Activated CD4-positive, alpha-beta T cell treated with anti-CD3 and anti-CD28 coated beads, Interleukin-2, amount 50 U/mL, for 48 hours (primary cell): ENCODE data around the gene RFX8.
A peak's percentile ranks its signal among the peaks of the same experiment; 100 is the strongest.
"Not testable (repeated sequence)": the region's sequence is repeated elsewhere in the genome, so short reads cannot be mapped to it uniquely, and the experiment has no call there.

Source experiments
- DNase-seq, 2 experiments: peaks; one replicate each; pipeline ENCODE4 v3.0.0-alpha.2; 2020

RFX8 gene

DNA sequence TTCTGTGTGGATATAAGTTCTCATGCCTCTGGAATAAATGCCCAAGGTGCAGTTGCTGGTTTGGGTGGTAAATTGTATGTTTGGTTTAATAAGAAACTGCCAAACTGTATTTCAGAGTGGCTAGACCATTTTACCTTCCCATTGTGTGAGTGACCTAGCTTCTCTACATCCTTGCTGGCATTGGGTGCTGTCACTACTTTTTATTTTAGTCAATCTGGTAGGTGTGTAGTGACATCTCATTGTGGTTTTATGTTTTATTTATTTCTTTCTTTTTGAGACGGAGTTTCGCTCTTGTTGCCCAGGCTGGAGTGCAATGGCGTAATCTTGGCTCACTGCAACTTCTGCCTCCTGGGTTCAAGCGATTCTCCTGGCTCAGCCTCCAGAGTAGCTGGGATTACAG, 36.4 kb downstream of the RFX8 start:
- not testable (repeated sequence) for DNase-seq

DNA sequence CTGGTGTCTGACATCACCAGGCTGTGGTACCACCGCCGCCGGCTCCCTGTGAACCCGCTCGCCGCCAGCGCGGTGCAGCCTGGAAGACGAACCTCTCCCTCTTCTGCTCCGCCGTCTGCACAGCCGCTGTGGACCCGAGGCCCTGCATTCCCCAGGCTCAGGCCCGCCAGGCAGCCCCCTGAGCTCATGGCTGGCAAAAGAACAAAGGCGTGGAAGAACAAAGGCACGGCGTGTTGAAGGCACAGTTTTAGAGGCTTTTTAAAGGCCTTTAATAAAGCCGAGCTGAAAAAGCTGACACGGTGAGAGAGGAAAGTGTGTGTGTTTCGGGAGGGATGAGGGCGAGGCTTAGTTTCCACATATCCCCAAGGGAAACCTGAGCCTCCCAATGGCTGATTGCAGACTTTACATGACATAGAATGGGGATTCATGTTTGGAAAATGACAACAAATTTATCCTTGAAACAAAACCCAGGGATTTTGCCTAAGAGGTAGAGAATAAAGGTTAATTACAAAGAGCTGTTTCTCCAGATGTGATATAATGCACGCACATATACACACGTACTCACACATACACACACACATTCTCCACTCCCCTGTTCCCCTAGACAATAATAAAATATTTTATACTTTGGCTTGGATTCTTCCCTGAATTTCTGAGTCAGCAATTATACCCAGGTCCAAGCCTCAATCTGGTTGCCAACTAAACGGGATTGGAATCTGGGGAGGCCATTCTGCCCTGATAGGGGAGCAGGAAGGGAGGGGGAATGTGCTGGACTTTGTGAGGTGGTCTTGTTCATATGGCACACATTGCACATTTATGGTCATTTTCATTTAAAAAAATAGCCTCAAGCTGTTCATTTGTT, 39.7 kb downstream of the RFX8 start:
- DNase-seq: no peak

DNA sequence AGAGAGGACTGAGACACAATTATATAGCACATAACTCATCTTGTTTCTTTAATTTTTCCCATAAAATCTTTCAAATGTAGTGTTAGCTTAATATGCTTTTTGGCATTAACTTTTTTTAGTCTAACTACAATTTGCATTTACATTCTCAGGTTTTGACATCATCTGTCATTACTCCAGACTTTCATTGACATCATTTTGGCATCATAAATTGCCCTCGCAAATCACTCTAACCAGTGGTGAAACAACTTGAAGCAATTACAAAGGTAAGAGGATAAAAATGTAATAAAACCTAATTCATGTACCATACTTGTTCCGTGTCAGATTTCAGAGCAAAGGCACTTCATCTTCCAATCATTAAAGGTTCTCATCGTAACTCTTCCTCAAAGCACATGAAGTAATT, 41.4 kb downstream of the RFX8 start:
- DNase-seq: no peak

DNA sequence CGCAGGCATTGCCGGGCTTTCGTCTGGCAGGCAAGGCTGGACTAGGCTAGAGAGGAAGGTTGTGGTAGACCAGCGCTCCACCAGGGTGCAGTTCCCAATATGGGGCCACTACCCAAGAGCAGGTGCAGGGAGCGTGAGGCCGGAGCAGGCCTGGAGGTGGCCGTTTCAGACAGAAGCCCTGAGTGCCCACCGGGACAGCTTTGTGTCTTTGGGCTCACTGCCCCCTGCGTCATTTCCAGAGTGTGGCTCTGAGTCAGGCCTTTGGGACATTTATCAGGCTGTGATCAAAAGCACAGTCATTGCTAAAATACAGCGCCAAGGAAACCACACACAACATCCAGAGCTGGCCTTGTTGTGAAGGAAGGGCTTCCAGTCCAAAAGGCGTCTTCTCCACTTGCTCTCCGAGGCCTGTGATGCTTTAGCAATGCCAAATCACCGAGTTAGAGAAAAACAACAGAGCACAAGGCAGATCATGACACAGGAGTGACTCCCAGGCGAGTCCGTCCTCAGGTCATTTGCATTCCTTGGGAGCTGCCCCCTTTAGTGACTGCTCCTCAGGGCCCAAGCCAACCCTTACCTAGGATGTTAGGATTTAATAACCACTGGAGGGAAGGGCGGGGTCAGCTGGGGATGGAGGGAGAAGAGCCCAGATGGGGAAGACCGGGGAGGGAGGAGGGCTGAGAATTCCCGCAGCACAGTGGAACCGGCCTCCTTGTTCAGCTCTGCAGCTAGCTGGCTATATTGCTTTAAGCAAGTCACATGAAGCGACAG, 42.3 kb downstream of the RFX8 start:
- DNase-seq: no peak

DNA sequence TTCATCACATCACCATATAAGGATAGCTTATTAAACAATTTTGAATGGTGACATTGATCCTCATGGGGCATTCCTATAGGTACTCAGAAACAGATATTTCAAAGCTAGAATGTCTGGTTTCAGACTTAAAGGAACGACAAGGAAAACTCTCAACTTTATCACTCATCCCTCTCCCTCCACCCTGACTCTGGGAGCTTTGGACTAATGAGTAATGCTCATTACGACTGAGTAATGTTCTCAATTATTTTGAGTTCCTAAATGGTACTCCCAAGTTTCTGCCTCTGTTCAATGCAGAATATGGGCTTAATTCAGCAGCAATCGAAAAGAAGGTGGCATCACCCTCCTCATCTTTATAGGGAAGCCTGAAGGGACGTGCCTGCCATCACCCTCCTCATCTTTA, 43.4 kb downstream of the RFX8 start:
- DNase-seq: no peak

DNA sequence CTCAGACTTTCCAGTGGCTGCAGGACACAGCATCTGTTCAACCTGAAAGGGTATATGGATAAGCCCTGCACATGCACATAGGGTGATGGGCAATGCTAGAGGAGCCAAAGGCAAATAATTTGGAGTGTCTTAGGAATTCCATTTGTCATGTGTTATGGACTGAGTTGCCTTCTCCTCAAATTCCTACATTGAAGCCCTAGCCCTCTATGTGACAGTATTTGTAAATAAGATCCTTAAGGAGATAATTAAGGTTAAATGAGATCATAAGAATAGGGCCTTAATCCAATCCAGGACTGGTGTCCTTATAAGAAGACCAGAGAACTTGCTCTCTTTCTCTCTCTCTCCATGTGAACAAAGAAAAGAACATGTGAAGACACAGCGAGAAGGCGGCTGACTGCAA, 44.8 kb downstream of the RFX8 start:
- no peak for DNase-seq

DNA sequence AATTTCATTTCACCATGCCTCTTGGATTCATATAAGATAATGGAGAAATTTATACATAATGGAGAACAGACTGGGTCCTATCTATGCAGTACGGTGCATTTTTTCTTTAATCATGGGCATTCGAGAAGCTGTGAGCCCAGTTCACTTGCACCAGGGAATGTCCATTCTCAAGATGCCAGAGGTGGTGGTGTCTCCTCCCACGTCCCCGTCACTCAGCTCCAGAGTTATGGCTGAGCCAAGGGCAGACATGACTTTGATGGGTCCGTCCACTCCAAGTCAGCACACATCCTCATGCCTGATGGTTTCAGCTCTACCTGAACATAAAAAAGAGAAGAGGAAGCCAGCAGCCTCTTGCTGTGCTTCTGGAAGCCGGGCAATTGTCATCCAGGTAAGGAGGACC, 45.5 kb downstream of the RFX8 start:
- no peak for DNase-seq

DNA sequence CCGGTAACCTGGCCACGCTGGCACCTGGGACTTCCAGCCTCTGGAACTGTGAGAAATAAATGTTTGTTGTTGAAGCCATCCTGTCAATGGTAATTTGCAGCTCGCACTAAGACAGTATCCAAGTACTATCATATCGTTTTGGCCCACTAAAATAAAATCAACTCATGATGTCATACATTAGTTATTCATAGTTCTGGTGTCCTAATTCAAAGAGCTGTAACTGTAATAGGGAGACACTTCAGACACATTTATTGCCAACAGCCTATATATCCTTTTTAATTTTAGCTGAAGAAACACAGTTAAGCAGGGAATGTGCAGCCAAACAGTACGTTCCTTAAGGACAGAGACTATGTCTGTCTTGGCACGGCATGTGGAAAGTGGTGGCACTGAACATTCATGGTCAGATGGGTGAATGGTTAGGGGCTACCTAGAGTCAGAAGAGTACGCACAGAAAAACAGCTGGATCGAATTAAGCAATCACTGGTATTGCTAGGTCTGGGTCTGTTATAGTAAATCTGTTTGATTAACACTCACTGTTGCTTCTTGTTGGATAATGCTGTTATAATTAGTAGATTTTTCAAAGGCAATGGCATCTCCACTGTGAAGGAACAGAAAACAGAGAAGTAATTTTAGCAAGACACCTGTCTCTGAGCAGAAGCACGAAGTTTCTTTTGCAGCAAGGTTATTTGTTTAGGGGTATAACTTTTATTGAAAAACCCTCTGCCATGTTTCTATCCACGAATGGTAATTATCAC, 46.3 kb downstream of the RFX8 start:
- no peak for DNase-seq

DNA sequence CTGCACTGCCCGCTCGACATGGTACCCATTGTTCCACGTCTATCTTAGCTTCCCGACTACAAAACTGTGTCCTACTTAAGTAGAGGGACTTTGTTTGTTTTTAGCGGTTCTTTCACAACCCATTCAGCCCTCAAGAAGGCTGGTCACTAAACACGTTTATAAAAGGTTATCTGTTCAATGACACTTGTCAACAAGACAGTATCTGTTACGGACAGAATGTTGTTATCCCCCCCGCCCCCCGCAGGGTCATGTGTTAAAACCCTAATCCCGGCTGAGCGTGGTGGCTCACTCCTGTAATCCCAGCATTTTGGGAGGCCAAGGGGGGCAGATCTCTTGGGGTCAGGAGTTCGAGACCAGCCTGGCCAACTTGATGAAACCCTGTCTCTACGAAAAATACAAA, 47.2 kb downstream of the RFX8 start:
- DNase-seq: no peak

DNA sequence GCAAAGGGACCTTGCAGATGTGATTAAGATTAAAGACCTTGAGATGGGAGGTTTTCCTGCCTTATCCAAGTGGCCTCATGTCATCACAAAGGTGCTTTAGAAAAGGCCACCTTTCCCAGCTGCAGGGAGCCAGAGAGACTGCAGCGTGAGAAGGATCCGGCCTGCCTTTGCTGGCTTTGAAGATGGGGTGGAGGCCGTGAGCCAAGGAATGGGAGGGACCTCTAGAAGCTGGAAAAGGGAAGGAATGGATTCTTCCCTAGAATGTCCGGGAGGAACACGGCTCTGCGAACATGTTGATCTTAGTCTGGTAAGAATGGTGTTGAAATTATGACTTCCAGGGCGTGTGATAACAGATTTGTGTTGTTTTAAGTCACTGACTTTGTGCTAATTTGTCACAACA, 47.7 kb downstream of the RFX8 start:
- no peak for DNase-seq

DNA sequence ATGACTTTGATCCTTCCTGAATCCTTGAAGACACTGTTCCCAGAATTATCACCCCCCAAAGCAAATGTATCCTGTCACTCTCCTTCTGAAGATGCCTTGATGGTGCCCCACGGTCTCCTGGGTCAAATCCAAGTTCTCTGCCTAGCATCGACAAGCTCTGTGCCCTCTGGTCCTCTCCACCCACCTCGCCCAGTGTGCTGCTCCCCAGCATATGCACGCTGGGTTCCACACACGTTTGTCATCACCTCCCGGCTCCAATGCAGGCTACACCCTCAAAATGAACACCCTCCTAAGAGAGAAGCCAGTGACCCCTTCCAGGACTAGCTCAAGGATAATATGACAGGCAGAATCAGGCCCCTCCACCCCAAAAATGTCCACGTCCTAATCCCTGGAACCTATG, 48.1 kb downstream of the RFX8 start:
- no peak for DNase-seq

DNA sequence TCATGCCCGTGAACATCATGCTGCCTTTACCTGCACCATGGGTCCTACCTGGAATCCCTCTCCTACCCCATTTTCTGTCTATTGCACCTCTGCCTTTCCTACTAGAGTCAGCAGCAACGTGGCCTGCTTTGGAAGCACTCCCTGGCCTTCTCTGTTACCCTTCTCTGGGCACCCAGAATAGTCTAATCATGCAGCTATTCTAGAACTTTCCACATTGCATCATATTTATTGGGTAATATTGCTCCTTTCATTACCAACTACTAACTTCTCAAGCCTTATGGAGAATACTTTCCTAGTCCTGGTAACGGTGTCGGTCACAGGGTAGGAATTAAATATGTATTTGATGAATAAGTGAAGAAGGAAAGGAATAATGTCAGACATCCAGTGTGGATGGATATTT, 54.3 kb downstream of the RFX8 start:
- no peak for DNase-seq

DNA sequence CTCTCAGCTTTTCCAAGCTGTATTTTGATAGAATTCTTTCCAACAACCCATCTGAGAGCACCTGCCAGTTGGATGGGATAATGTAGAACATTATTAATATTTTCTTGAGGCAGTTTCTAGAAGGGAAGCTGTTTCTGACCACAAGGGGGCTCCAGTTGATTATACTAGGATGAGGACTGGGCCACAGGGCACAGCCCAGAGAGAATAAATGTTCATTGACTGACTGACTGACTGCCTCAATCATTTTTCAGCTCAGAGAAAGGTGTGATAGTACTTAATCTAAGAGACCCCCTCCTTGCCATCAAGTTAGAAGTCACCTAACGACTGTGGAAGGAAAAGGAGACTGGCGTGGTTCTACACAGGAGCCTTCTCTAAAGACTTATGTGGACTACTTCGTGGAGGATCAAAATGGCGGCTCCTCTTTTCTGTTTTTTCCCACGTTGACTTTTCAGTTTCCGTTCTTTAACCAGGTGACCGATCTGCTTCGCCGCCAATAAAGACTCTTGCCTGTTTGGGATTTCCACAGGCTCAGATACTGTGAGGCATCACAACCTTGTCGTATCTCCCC, 55.7 kb downstream of the RFX8 start:
- DNase-seq: peak; percentile 52 to 67

DNA sequence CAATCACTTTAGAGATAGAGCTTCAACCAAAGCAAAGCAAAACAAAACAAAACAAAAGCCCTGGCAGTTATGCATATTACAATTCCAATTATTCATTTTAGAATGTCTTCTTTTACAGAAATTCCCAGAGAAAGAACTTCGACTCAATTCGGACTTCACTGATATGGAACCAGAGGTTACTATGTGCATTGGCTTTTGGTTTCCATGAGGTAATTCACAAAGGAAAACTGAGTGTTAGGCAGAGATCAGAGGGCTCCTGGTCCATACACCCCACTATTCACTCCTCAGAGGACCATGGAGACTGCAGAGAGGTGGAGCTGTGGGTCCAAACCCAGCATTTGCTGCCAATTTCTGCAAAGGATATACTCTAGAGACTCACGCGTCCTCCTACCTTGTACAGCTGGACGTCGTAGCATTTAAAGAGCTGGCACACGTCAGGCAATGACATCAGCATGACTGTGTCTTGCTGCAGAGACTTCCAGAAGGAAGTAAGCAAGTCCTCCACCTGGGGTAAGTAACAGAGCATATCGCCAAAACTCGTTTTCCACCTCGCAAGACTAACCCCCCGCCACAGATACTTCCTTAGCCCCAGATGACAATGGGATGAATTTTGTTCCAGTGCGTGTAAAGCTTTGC, 56.3 kb downstream of the RFX8 start:
- DNase-seq: no peak

DNA sequence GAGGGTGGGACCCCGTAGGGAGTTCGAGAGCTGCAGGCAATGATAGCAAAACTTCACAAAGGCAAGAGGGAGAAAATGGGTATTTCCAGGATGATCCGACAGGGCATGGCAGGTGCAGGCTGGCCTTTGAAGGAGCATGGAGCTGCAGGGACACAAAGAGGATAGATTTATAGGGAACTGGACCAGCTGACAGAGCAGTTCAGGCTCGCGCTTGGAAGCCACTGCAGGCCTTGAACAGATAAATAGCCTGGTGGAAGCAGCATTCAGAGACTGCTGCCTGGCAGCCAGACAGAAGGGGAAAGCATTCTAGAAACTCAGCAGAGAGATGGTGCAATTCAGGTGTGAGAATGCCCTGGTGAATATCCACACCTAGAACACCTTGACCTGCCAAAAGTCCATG, 58.3 kb downstream of the RFX8 start:
- DNase-seq: no peak

DNA sequence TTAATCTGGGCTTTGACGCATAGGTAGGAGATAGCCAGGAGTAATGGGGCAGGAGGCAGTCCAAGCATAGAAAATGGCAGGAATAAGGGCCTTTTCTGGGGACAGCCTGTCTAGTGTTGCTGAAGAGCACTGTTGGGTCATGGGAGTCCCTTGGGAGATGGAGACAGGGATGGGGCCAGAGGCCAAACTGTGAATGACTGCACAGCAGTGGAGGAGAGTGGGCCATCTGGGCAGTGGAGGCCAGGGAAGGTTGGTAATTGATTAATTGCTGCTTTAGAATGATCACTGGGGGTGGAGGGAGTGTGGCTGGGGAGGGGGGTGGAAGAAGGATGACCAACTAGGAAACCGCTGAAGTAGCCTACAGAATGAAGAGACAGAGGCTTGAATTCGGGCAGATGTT, 59.0 kb downstream of the RFX8 start:
- no peak for DNase-seq

DNA sequence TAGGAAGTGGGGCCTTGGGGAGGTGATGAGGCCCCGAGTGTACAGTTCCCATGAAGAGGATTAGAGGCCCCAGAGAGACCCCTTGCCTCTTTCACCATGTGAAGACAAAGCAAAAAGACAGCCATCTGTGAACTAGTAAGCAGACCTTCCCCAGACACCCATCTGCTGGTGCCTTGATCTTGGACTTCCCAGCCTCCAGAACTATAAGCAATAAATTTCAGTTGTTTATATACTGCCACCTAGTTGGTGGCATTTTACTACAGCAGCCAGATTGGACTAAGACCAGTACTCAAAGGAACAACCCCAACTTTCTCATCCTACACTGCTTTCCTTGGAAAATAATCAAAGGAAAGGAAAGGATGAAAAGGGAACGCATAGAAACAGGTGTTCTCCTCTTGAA, 59.7 kb downstream of the RFX8 start:
- DNase-seq: no peak

DNA sequence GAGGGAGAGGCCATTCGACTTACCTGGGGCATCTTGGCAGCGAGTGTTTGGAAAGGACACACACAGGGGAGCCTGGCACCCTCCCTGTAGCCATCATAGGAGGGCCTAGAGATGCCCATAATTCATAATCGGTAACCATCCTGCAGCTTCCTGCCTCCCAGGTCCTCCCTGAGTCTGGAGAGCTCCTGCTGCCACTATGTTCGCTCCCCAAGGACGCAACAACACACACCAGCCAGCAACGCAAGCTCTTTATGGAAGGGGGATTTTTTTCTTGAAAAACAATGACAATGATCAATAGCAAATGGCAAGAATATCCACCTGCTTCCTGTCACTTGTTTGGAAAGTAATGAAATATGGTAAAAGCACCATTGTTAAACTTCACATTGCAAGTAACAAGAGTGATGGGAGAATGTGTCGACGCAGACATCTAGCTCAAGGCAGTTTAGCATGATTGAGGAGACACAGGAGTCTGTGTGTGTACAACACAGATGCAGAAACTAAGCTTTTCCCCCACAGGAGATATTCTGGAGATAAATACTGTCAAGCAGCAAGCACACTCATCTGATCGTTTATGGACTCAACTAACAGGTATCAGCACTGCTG, 62.7 kb downstream of the RFX8 start:
- no peak for DNase-seq

DNA sequence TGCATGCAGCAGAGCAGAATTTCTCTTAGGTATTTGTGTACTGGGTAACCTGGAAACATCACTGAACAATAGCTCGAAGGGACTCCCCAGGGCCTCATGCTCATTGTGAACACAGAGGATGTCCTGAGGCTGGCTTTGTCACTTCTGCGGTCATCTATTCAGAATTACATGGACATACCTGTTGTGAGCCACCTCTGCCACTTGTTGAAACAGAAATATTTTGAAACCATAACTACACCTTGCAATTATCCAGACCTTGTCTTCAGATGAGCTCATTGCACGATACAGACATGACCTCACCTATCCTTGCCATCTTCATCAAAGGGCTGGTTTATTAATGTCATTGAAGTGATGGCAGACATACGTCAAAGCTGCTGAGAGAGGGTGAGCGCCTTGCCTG, 64.2 kb downstream of the RFX8 start:
- DNase-seq: no peak

DNA sequence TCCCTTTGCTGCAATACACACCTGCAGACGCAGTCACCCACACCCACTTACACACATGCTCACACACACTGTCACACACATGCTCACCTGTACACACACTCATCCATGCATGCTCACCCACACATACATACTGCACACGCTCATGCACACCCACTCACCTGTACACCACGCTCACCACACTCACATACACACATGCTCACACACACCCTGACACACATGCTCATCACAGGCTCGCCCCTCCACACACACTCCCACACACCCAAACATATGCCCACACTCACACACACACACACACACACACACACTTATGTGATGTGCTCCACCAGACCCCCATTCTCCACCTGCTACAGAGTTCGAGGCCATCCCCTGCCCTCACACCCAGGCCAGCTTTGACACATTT, 64.8 kb downstream of the RFX8 start:
- DNase-seq: no peak

DNA sequence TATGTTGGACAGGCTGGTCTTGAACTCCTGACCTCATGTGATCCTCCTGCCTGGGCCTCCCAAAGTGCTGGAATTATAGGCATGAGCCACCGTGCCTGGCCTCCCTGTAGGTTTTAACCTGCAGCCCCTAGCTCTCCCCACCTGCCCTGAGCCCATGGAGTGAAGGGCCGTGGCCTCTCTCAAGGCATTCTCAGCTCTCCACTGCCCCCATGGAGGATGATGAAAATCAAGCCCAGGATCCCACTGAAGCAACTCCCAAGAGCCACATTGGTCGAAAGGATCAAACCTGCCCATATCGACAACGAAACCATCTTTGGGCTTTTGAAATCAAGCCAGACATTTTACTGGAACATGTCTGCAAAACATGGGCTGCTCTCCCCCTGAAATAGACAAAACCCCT, 65.2 kb downstream of the RFX8 start:
- DNase-seq: no peak

DNA sequence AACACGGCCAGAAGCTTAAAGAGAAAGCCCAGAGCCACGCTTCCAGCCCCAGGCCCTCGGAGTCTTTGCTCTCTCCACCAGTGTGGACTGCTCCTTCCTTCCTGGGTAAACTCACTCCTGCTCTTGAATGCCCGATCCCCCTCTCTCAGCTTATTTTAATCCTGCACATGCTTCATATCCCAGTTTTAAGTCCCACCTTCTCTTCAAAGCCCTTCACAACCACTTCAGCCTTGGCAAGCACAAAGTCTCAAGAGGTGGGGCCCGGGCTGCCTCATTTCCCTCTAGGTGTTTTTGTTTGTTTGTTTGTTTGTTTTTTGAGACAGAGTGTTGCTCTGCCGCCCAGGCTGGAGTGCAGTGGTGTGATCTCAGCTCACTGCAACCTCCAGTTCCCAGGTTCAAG, 66.0 kb downstream of the RFX8 start:
- no peak for DNase-seq
